GM21619 (cell line): ENCODE results near the gene UROC1.

Source experiments
- ATAC-seq: cut with Tn5 transposase; IDR thresholded peaks from one replicate; pipeline ENCODE4 v1.9.1; 2021; ENCODE audit not compliant: unreplicated experiment

The UROC1 gene

DNA sequence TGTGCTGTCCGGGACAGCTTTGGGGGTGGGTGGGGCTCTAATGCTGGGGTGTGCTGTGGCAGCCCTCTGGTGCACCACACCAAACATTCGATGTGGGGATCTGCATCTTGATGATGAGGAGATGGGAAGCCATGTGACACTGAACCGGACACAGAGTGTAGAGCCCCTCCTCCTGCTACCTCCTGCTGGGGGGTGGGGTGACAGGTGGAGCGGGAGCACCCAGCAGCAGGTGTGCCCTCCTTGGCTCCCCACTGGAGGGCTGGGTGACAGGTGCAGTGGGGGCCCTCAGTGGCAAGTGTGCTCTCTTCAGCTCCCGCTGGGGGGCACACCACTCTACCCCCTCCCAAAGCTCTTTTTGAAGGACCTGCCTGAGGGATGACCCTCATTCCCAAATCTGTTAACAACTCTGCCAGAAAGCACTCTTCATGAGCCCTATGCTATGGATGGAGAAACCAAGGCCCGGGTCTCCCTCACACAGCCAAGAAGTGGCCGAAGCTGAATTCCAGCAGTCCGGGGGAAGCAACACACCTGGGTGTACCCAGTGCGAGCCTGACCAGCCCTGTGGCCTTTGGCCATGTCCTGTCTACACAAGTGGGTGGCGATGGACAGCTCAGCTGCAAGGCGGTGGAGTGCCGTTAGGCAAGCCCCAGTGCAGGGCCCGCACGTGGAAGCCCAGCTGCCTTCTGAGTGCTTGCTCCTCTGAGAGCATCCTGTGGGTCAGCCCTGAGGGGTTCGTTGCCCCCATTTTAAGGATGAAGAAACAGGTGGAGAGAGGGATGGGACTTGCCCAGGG is 609 bp upstream of the UROC1 start:
- no peak for ATAC-seq

DNA sequence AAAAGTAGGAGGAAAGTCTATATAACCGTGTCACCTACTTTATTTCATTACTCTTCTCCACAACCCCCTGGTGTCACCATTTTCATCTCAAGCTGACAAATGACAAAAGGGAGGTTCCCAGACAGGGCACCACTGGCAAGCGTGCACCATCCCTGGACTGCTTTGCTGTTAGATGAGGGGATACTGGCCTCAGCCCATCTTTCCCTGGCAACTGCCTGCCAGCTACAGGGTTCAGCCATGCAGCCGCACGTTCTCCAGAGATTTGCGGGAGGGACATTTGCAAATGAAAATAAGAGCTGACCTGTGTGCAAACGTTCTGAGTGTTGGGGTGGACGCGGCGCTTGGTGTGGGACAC is 660 bp downstream of the UROC1 start:
- no peak for ATAC-seq

DNA sequence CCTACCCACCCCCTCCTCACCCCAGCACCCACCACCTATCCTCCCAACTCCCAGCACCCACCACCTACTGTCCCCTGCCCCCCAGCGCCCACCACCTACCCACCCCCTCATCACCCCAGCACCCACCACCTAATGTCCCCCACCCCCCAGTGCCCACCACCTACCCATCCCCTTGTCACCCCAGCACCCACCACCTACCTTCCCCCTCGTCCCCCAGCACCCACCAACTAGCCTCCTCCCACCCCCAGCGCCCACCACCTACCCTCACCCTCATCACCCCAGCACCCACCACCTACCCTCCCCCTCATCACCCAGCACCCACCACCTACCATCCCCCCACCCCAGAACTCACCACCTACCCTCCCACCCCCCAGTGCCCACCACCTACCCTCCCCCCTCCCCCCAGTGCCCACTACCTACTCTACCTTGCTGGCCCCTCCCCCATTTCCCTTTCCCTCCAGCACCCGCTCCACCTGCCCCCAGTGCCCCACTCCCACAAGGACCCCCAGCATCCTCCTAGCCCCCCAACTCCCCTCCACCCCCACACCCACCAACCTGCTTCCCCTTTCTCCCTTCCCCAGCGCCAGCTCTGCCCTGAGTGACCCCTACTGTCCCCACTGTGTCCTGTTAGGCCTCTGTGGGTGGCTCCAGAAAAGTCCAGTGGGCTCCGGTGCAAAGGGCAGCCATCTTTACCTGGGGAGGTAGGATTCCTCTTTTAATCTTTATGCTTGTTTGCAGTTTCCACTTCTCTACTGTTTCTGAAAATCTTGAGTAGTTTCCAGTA is 1.2 kb downstream of the UROC1 start:
- ATAC-seq = no peak

DNA sequence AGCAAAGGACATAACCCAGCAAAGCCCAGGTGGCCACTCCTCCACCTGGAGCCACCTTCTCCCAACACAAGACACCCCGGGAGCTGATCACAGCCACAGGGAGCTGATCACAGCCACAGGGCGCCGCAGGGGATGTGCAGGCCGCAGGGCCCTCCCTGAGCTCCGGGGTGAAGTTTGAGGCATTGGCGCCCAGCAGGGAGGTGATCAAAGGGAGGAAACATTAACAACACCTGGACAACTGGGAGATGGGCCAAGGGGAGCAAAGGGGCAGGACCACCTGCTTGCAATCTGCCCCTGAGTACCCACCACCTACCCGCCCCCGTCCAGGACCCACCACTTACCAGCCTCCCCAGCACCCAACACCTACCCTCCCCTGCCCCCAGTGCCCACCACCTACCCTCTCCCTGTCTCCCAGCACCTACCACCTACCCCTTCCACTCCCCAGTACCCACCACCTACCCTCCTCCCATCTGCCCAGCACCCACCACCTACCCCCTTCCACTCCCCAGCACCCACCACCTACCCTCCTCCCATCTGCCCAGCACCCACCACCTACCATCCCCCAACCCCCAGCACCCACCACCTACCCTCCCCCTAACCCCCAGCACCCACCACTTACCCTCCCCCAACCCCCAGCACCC is 2.4 kb downstream of the UROC1 start:
- no peak for ATAC-seq

DNA sequence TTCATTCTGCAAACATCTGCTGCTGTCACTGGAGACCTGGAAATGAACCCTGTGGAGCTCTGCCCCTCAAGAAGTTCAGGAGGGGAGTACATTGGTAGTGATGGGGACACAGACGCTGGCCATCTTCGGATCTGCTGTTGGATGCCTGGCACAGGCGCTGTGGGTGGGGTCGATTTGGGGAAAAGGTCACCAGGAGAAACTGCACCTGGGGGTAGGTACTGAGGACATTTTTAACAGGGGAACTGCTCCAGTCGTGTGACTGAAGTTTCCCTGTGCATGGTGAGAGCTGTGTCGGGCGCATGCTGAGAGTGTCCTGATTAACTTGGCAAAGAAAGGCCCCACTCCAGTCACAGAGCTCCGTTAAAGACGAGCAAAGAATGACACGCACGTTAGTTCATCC is 3.4 kb downstream of the UROC1 start:
- no peak for ATAC-seq

DNA sequence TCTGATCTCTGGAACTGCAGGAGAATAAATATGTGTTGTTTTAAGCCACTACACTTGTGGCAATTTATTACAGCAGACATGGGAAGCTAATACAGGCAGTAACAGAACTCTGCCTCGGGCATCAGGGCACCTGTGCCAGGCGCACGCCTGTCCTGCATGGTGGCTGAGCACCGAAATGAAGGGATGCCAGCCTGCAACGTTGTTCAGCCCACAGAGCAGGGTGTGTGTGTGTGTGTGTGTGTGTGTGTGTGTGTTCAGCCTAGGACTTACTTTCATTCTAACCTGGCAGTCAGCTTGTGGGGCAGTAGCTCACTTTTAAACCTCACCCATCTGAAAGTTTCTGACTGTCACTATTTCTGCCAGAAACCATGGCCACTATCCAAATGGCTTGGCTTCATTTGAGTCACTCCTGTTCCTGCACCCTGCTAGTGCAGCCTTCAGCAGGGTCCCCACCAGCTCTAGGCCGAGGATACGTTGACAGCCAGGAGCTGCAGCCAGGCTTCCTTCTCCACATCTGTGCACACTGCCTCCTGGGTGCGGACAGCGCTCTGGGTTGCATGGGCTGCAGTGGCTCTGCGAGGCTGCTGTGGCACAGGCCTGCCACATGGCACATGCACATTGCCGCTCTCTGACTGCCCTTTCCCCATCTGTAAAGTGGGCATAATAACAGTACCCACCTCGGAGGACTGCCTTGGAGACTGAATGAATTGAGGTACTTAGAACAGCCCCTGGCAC is 4.5 kb downstream of the UROC1 start:
- no peak for ATAC-seq

DNA sequence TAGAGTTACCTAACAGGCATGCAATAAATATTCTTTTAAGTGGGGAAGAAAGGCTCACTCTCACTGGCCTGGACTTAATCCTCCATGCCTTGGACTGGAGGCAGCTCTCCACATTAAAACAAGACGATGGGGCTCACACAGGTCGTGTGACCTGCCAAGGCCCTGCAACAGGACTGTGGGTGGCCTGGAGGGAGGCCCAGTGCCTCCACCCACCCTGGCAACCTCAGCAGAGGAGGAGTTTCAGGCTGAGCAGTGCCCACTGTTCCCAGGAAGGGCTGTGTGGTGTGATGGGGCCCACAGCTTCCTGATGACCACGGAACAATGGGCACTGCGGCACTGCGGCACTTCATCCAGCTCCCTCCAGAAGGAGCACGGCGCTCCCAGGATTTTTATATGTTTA is 5.5 kb downstream of the UROC1 start:
- ATAC-seq = no peak

DNA sequence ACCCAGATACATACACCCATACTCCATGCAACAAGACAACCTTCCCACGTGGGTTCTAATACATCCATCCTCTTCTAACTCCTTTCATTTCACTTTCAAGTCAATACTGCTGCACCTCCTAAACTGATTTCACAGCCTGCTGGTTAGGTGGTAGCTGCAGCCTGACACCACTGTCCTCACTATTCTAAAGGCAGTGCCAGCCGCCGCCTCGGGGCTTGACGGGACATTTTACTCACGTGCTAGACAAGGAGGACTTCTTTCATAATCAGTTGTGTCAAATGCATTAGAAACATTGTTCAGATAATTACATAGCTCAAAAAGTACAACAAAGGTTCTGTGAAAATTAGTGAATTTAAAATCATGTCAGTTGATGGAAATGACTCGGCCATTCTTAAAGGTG is 6.3 kb downstream of the UROC1 start:
- no peak for ATAC-seq

DNA sequence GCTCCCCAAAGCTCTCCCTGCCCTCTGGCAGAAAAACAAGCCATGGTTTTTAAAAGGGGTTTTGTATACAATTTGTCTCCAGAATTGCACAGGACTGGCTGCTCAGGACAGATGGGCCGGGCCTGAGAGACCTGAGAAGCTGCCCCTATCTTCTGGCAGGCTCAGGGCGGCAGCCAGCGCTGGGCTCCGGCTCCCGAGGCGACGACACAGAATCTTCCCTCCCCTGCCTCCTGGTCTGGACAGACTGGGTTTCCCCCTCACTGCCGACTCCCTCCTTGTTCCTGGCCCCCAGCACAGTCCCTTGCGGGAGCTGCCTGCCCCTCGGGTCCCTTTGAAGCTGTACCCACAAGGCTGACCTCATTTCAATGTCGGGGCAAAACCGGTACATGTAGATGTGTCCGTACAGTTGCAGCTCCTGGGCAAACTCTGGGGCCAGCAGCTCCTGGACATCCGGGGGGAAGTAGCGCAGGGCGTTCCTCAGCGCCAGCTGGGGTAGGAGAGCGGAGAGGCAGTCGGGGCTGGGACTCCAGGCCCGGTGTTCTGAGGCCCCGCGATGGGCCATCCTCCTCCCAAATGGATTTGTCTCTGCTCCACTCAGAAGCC is 7.2 kb downstream of the UROC1 start:
- ATAC-seq = no peak

DNA sequence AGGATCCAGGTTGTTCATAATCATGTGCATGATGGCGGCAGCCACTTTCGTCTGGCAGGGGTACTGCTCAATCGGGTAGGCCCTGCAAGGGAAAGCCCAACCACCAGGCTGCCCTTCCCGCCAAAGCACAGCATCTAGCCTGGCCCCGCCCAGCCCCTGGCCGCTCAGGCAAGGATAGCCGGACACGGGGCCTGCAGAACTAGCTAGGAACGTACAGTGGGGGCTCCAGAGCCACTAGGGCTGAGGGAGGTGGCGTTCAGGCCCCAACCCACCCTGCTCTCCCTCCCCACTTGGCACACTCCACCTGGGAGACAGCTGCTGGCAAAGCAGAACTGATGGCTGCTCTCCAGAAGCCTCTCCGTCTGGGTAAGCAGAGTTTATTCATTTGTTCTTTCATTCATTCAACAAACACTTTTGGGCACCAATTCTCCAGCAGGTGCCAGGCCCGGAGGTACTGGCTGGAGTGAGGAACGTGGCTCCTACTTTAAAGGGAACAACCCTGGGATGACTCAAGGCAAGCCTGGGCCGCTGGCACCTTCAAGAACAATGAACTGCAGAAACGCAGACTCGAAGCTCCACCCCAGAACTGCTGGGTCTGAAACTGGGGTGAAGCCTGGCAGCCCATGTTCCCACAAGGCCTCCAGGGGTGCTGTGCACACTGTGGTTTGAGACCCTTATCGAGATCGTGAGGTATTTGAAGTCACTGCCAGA is 7.8 kb downstream of the UROC1 start:
- no peak for ATAC-seq

DNA sequence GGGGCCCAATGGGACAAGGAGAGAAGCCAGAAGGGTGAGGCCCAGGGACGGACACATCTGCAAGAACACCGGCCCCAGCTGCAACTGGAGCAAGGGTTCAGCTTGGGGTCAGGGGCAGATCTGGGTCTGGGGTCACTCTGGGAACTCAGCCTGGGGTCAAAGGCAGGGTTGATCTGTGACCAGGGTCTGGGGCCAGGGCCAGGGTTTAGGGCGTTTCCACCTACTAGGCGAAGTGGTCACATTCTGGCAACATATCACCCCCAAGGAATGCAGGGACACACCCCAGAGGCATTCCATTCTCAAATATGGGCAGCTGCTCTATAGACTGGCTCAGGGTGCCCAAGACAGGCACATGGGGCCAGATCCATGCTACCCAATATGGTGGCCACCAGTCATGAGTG is 9.0 kb downstream of the UROC1 start:
- ATAC-seq = no peak

DNA sequence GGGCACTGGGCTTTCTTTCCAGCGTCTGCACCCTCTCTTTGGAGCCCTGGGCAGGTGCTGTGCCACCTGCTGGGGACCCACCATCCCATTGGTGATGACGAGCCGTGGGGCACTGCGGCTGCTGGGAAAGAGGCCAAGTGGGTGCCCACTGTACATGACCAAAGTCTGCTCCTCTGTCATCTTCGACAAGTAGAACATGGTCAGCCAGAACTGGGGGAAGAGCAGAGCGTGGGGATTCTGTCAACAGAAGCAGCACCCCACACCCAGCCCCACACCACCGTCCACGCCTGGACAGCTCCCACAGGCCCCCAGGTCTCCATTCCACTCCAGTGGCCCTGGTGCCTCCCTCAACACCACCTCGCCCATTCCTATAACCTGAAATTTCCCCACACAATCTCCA is 9.7 kb downstream of the UROC1 start:
- ATAC-seq = no peak

DNA sequence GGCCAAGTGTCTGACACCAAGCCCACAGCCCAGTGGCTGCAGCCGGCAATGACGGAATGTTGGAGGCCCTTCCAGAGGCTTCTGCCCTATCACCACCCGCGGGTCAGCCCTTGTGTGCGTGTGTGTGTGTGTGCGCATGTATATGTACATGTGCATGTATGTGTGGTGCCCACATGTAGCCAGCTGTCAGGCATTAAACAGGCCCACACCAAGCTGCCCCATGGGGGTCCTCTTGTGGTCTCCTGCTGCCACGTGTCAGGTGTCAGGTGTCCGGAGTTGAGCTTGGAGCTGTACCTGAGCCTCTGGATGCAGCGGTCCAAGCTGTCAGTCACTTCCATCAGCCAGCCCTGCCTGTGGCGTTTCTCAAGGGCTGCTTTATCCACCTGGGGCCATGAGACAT is 13.9 kb downstream of the UROC1 start:
- no peak for ATAC-seq

DNA sequence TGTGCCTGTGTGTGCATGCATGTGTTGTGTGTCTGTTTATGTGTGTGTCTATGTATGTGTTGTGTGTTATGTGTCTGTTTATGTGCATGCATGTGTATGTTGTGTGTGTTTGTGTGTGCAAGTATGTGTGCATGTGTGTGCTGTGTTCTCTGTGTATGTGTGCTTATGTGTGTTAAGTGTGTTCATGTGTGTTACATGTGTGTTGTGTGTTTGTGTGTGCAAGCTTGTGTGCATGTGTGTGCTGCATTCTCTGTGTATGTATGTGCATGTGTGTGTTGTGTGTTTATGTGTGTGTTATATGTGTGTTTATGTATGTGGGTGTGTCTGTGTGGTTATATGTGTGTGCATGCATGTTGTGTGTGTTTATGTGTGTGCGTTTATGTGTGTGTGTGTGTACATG is 14.9 kb downstream of the UROC1 start:
- ATAC-seq = no peak

DNA sequence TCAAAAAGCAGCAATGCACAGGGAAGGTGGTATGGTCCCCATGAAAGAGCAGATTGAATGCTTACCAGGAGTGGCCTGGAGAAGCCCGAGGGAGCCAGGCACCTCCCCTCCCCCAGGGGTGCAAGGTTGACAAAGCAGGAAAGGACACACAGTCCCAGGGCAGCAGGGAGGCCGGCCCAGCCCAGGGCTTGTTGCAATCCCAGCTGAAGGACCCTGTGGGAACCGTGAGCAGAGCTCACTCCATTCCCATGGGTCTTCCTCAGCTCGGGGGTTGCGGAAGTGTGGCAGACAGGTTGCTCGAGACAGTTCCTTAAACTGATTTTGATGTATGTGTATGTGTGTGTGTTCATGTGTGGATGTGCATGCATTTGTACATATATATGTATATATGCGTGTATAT is 15.8 kb downstream of the UROC1 start:
- no peak for ATAC-seq

DNA sequence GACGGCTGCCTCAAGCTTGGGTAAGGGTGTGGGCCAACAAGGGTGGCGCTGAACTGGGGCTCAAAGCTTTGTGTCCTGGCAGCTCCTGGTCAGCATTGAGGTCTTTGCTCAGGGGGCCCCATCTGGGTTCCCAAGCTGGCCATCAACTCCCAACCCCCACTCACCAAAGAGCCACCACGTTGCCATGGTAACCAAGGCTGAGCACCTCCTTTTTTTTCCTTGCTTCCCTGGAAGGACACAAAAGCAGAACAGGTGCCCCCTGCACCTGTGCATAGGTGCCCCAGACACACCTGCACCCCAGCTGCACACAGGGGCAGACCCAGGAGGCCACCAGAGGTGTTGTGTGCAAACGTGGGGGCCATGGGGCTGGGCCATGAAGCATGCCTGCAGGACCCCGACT is 16.5 kb downstream of the UROC1 start:
- ATAC-seq = no peak

DNA sequence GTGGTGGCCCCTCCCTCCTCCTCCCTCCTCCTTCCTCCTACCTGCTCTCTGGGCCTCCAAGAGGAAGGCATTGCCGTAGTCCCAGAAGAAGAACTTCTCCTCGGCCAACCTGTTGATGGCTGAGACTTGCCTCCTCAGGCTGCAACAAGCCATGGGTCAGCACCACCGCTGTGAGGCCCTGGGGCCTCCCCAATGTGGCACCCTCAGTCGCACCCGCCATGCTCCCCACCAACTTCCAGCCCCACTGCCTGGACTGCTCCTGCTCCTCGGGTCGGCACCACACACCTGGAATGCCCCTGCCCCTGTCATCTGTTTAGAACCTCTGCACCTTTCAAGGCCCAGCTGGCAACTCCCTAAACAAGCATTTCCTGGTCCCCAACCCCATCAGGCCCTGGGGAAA is 17.6 kb downstream of the UROC1 start:
- no peak for ATAC-seq

DNA sequence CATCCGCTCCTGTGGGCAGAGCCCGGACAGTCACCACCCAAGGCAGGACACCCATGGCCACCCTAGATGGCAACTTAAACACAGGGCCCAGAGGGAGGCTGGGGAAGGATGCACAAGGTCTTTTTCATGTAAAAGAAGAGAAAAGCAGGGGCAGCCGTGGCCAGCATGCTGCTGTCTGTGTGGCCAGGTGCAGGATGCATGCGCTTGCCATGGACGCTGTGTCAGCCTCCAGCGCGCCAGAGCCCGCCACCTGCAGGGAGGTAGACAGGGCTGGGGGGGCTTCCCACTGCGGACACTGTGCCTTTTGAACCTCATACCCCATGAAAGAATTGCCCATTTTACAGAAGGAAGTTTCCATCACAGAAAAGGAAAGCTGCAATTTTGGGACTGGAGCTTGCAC is 18.2 kb downstream of the UROC1 start:
- ATAC-seq = no peak

DNA sequence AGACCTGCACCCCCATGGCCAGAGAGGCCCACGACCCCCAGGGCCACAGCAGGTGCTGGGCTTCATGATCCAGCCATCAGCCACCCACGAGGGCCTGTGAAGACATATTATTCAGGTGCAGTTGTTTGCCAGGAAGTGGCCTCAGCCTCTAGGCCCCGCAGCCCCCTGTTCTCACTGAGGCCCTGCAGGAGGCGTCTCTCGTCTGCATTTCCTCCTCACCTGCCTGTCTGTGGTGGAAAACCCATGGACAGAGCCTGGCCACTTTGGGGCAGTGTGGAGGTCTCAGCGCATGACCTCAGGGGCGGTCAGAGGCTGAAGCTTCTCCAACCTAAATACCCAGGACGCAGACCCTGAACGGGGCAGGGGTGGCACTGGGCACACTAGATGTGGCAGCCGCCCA is 18.6 kb downstream of the UROC1 start:
- no peak for ATAC-seq

DNA sequence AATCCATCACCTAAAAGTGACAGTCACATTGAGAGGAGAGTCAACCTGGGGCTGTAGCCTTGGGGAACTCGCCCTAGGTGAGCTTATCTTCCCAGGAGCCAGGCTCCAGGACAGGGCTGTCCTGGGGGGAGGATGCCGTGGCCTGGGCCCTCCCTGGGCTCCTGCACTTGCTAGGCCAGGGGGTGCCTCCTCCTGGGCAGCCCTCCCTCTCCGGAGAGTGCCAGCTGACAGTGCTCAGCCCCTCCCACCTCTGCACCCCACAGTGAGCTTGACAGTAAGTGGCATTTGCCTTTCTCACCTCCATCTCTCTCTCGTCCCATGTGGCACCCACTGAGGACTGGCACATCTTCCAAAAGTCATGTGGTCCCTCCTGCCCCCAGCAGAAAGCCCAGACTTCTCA is 19.1 kb downstream of the UROC1 start:
- ATAC-seq = no peak

DNA sequence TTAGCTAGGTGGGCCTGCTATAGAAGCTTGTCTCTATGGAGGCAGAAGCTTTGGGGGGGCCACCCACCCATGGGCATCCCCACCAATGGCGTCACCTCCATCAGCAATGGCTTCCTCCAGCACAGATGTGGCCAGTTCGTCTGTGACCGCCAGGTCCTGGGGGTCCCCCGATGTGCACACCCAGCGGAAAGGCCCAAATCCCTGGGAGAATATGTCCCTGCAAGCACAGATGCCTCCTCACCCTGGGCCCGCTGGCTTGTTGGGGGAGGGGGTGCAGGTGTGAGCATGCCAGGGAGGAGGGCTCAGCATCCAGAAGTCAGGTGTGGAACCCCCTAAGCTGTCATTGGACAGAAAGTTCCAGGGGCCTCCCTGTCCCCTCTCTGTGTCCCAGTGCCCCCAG is 19.6 kb downstream of the UROC1 start:
- no peak for ATAC-seq
